Stimulated activated CD4-positive, alpha-beta T cell treated with anti-CD3 and anti-CD28 coated beads, Interleukin-1b, Interleukin-23, amount 100 ng/mL, for 48 hours (primary cell): ENCODE data around the gene UNC5CL.

Source experiments
- DNase-seq: peaks from one replicate; pipeline ENCODE4 v3.0.0-alpha.2; 2020

Gene UNC5CL

DNA sequence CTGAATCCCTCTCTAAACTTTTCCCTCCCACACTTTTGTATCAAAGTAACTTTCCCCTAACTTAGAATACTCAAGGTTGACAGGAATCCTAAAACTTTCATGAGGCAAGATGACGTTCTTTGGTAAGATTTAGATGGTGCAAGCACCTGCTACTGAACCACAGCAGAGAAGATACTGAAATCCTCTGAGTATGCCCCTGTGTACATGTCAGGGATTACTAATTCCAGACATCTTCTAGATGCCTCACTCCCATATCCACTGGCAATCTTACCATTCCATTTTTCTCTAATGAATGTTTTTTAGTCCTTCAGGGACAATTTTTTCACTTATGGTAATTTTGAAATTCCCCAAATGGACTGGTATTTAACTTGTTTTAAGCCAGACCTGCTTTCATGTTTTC, 23.0 kb upstream of the UNC5CL start:
- no peak for DNase-seq

DNA sequence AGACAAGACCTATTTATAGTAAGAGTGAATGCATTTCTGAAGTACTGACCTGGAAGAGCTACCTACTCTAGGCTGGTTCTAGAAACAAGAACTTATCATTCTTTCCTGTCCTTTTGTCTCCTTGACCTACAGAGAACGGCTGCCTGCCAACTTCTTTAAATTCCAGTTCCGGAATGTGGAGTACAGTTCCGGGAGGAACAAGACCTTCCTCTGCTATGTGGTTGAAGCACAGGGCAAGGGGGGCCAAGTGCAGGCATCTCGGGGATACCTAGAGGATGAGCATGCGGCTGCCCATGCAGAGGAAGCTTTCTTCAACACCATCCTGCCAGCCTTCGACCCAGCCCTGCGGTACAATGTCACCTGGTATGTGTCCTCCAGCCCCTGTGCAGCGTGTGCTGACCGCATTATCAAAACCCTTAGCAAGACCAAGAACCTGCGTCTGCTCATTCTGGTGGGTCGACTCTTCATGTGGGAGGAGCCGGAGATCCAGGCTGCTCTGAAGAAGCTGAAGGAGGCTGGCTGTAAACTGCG, 22.2 kb upstream of the UNC5CL start:
- DNase-seq: no peak

DNA sequence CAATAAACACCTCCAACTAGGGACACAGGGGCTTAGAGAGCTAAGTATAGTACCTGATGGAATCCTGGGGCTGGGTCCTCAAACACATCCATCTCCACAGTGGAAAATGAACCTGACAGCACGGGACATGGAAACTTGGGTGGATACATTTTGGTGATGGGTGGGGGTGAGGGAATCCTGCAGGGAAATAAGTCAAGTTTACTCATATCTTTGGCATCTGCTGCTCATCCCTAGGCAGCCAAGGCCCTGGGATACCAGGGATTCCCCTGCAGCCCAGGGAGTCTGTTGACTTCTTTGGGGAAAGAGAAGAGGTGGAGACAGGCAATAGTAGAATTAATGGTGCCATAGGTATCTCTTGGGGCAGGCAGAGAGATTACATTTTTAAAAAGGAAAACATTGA, 20.5 kb upstream of the UNC5CL start:
- no peak for DNase-seq

DNA sequence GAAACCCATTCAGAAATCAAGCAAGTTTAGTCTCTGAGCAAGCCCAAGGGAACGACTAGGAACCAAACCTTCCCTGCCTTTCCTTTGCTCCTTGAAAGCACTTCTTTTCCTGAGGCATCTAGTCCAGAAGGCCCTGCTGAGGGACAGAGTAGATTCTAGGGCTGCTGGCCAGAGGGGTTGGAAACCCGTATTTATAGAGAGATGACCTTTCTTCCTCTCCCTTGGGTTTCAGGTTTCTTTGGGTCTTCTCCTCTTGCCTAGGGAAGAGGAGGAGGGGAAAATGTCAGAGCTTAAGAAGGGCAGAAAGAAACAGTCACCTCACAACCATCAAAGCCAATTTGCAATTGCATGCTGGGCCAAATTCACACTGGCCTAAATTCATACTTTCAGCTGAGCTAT, 19.8 kb upstream of the UNC5CL start:
- no peak for DNase-seq

DNA sequence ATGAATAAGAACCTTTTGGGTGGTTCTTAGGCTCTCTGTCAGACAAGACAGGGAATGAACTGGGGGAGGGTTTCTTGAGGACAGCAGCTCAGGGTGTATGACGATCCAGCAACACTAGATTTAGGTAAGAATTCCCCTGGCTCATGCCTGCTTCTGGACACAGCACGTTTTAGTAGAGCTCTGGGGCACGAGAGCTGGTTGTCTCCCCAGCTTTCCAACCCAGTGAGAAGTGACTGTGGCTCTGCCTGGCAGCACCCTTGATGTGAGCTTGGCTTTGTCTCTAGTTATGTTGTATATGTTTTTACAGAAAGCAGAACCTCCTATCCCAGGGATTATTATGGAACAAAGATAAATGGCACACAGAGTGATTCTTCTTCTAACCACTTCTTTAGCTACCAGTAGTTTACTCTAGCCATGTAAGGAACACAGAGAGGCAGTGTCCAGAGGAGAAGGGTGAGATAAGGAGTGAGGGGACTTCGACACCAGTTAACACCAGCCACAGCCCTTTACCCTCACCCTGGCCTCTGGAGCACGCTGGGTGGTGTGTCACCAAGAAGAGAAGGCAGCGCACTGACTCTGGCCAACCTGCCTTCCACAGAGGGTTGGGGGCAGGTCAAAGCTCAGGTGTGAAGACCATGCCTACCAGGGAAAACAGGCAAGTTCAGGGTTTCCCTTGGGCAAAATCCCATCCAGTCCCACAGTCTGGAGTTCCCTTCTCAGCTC, 17.9 kb upstream of the UNC5CL start:
- no peak for DNase-seq

DNA sequence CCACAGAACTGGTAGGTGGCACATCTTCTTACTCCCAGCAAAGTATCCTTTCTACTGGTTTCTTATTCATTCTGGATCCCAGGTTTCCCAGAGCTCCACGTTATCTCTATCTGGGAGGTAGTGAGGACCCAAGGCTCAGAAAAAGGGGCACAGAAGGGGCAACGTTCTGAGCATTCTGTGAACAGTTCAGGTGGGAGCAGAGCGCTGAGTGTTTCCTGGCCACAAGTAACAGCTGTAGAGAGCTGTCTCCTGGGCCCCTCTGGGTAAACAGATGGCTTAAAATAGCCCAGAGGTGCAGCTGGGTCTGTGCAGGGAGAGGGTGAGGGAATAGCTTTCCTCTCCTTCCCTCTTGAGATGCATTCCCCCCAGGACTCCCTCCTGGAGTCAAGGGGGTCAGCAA, 16.1 kb upstream of the UNC5CL start:
- DNase-seq: no peak

DNA sequence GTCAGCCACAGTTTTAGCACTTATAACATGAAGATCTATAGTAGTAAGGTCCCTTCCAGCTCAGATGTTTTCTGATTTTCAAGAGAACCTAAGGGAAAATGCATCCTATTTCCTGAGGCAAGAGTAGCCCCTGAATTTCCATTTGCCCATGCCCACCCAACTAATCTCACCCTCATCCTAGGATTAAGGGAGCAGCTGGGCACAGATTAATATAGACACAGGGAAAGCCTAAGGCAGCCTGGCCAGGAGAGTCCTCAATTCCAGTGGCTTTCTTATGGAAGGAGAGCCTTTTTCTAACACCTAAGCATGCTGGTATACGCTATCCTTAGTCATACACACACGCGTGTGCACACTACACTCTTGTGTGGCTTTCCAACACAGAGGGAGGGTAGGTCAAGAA, 15.5 kb upstream of the UNC5CL start:
- DNase-seq: no peak

DNA sequence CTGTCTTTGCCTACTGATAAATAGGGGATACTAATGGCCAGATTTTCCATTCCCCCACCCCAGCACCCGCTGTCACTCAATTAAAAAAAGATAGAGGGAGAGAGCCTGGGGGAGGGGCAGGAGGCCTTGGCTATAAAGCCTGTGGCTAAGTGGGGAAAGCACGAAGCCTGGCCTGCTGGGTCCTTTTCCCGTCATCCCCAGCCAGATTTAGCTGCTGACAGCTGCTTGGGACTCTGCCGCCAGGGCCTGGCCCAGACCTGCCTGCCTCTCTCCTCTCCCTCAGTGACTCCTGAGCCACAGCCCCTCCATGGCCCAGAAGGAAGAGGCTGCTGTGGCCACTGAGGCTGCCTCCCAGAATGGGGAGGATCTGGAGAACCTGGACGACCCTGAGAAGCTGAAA, 14.0 kb upstream of the UNC5CL start, which contains the start of gene APOBEC2:
TSS of gene APOBEC2 (plus strand) at position 162 of the 400 bp plus-strand sequence. CDS start at position 308, 146 bp downstream.
- DNase-seq: no peak

DNA sequence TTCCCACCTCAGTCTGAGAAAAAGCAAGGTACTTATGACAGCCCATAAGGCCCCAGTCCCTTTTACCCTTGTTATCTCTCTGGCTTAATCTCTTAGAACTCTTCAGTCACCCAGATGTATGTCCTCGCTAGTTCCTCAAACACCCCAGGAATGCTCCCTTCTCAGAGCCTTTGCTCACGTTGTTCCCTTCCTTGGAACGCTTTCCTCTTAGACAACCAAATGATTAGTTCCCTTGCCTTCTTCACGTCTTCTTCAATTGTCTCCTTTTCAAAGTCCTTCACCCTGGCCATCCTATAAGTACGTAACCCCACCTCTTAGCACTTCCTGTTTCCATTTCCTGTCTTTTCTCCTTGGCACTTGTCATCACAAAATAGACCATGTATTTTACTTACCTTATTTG, 12.9 kb upstream of the UNC5CL start:
- DNase-seq: no peak

DNA sequence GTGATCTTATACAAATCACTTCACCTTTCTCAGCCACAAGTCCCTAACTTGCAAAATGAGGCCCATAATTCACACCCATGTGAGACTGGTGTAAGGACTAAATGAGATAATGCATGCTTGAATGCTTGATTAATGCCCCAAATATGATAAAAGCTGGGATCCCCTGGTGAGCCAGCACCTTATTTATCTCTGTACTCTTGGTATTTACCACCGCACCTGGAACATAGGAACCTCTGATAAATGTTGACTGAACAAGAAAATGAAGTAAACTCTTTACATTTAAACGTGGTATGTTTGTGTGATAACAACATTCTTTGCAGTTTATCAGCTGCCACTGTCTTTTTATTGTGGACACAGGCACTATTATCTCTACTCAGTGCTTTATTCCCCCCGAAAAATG, 11.5 kb upstream of the UNC5CL start:
- no peak for DNase-seq

DNA sequence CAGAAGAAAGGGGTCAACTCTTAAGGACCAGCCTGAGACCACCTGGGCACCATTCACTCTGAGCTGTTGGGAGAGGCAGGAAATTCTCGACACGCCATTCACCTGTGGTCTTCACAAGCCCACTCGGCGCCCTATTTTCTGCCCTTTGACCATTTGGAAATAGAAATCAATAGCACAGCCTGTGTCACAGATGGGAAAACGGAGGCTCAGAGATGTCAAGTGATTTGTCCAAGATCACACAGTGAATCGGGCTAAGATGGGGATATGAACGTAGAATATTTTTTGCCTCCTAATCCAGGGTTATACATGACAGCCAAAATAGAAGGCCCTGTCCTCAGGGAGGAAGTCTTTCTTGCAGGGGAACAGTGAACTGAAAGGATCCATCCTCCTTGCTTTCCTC, 10.9 kb upstream of the UNC5CL start:
- no peak for DNase-seq

DNA sequence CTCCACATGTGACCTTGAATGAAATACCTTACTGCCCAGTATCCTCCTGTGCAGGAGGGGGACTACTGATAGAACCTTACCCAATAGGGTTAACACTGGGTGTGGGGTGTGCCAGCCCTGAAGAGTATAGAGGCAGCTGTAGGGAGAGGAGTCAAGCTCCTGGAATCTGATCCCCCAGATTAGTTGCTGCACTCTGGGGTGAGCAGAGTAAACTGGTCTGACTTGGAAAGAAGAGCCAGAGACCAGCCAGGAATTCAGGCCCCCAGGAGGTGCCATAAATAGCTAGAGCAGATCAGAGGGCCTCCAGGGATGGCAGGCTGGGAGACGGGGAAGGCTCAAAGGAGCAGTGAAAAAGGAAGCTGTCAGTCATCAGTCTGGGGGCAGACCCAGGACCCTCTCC, 10.5 kb upstream of the UNC5CL start:
- DNase-seq: no peak

DNA sequence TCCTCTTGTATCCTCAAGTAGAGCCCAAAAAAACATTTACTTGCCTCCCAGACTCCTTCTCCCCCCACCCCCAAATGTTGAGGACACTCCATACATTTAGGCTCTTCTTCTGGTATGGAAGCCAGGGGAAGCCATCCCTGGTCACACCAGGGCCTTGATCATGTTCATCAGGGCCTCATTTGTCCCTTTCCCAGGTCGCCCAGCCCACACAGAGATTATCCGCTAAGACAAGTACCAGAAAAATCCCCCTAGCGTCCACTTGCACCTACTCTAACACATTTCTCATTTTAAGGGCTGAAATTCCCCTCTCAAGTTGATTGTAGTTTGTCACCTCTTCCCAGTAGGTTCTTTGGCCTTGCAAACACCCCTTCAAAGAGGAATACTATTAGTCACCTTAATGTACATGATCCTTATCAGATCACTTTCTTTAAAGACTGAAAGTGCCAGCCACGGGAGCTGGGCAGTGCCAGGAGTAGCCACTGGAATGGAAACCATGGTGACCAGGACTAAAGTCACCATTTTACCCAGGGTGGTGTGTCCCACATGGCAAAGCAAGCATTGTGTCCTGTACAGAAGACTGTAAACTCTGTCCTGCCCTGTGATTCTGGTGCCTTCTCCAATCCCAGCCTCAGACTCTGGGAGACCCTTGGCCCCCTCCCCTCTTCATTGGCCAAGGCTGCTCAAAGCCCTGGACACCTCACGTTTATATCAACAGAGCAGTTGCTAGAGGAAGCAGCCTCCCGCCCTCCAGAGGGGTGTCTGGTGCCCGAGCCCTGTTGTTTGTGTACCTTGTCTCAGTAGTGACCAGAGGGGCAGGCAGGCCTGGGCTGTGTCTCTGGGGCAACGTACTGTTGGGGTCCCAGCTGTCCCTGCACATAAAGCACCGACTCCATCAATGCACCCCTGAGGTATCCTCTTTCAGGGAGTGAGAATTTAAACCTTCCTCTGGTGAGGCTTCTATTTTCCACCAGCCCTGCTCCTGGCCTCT, 9.0 kb upstream of the UNC5CL start:
- no peak for DNase-seq

DNA sequence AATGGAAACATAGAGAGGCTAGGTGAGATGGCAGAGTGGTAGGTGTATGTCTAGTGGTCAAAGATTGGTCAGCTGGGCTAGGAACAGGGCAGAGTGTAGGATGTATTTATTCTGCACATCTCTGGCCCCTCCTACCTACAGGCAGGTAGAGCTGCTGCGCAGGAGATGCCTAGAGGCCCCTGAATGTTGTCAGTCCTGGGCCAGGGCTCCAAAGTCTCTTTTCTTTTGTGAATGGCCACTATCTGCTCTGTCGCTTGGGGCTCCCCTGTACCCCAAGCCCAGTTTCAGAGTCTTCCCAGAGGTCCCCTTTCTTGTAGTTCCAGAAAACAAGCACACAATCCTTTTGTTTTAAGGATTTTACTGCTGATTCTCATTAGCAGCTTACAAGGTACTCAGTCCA, 8.3 kb upstream of the UNC5CL start:
- no peak for DNase-seq

DNA sequence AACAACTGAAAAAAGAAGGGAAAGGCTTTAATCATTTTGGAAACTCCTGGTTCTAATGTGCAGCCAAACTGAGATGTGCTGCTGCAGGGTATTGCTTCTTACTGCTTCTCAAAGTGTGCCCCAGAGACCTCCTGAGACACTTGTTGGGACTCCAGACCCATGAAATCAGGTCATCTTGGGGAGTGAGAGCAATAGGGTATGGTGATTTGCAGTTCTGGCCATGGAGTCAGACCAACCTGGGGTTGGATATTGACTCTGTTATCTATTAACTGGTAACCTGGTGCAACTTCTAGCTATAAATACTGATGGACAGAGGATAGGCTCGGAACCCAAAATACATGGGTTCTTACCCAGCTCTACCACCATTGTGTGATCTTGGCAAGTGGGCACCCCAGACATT, 7.1 kb upstream of the UNC5CL start:
- DNase-seq: no peak

DNA sequence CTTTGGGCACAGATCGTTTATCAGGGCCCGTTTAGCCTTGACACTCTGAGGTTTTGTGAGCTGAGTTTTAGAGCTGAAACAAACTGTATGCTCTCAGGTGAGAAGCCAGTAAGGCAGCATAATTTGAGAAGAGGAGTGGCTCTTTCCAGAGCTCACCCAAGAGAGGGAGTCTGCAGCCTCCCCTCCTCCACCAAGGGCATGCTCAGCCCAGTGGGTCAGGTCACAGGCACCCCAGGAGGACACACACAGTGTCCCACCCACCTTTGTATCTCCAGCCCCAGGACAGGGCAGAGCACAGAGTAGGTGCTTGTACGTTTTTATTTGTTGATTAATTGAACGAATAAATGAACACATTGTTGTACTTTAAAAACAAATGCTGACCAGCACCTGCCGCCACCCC, 6.6 kb upstream of the UNC5CL start:
- DNase-seq: no peak

DNA sequence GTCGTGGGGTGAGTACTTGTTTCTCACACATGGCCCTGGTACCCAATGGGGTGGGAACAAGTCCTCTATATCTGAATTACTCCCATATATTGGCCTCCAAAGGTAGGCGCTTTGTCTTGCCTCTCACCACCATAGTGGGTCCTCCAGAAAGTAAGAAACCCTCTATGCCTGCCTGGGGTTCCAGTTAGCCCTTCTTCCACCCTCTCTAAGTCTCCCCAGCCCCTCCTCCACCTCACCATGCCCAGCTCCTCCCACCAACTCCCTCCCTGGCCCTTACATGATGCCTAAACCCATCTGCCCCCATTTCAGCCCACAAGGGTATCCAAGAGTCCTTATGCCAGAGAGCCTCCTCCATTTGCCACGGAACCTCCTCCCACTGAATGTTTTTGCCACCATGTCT, 4.1 kb upstream of the UNC5CL start:
- DNase-seq: no peak

DNA sequence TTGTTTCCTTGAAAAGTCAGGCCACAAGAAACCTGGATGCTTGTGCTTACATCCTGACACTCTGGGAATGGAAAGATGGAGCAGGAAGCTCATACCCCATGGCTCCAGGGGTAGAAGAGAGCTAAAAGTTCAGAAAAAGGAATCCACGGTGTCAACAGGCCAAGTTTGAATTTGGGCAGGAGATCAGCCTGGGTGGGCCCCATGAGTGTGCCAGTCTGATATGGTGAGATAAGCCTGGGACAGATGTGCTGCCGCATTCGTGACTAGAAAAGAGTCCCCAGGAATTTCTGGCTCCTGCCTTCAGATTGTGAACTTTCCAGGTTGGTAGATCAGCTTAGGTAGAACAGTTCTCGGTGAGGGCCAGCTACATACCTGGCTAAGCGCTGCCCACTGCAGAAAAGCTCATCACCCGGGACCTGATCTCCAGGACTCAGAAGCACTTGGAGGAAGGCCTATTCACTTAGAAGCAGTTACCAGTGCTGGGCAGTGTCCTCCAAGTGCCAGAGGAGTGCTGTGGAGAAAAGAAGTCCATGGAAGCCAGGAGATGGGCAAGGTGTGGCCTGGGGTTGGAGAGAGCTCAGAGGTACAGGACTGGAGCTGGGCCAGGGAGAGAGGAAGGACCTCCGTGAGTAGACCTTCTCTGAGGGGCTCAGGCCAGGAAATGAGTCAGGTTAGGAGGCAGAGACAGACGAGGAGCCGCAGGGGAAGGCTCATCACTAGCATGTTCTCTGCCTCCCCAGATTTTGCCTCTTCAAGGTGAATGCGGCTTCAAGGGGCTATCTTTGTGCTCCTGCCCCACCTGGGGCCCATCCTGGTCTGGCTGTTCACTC, 3.4 kb upstream of the UNC5CL start, which contains the start of gene TSPO2:
TSS of gene TSPO2 (plus strand) at position 242 of the 830 bp plus-strand sequence. CDS start at position 761, 519 bp downstream.
- no peak for DNase-seq

DNA sequence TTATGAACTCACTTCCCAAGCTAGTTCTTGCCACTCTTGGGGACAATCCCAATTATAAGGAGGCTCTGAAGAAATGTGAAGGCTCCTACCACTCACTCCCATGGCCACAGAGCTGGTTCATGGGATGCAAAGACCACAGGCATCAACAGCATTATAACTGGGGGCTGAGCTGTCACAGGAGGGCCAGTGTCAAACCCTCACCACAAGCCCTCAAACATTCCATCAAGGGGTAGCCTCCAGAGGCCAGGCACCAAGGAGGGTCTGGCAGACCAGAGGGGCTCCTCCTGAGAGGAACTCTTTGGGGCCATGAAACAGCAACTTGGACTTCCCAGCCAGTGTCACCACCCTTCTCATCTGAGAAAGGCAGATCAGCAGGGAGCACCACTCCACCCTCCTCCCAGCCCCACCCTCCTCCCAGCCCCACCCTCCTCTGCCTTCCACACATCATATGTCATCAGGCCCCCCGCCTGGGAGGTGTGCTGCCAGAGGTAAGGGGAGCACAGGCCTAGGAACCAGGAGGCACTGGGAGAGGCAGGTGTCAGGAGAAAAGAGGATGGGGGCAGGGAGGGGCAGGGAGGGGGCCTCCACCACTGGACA, 2.0 kb upstream of the UNC5CL start:
- no peak for DNase-seq

DNA sequence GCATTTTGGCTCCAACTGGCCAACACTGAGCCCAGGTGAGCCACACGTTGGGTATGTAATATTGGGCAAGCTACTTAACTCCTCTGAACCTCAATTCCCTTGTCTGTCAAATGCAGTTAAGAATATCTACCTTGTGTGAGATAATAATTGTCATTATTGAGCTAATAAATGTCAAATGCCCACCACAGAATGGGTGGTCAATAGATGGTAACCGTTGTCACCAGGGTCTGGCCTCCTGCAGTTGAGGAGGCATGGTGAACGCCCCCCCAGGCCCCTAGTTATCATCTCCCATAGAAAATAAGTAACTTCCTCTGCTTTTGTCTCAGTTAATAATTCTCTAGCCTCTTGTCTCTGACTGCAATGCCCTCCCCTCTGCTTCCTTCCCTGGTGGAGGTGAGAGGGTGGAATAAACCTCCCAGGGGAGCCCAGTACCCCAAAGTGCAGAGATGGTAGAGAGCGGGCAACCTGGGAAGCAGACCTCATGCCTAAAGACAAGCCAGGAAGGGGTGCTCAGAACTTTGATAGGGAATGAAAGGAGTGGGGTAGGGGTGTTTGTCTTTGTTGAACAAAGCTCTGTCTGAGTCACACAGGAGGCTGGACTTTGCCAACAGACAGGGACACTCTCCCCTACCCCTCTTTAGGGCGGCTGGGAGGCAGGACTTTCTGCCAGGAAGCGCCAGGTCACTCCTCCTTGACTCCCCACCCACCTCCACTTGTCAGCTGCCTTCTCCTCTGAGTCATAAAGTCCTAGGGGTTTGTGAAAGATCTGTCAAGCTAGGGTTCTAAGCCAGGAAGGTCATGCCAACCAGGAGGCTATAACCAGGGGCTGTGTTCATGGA, 1.3 kb upstream of the UNC5CL start:
- no peak for DNase-seq

DNA sequence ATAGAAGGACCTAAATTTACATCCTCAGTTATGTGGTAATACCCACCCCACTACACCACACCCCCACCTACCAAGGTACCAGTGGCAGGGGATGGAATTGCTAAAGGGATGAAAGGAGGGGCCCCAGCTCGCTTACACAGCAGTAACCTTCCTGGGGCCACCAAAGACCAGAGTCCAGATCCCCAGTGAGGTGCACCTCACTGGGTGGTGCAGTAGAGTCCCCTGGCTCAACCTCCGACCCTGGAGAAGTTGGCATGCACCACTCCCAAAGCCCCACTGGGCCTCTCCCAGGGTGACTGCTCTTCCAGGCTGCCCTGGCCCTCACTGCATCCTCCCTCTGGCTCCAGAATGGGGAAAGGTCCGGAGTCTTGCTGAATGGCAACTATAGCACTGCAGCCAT, 816 bp downstream of the UNC5CL start:
- DNase-seq: no peak
